Measurements from ENCODE around the gene DRD4.

DNA sequence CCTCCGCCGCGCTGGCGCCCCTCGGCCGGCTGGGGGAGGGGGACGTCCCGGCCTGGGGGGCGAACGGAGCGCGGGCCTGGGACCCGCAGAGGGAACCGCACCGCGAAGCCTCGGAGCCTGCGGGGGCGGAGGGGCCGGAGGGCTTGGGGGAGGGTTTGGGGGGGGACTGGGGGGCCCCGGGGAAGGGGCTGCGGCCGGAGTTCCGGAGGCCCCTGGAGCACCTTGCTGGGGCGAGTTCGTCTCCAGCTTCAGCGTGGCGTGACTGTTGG, 9.8 kb upstream of the DRD4 start:
- TF ChIP-seq, protein P1, sequence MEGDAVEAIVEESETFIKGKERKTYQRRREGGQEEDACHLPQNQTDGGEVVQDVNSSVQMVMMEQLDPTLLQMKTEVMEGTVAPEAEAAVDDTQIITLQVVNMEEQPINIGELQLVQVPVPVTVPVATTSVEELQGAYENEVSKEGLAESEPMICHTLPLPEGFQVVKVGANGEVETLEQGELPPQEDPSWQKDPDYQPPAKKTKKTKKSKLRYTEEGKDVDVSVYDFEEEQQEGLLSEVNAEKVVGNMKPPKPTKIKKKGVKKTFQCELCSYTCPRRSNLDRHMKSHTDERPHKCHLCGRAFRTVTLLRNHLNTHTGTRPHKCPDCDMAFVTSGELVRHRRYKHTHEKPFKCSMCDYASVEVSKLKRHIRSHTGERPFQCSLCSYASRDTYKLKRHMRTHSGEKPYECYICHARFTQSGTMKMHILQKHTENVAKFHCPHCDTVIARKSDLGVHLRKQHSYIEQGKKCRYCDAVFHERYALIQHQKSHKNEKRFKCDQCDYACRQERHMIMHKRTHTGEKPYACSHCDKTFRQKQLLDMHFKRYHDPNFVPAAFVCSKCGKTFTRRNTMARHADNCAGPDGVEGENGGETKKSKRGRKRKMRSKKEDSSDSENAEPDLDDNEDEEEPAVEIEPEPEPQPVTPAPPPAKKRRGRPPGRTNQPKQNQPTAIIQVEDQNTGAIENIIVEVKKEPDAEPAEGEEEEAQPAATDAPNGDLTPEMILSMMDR (IDR thresholded peaks at IDR 0.05; ENCODE audit: low read depth, low read length): no peak
- TF ChIP-seq POLR2A (IDR thresholded peaks at IDR 0.05; ENCODE audit: extremely low read depth, insufficient read length): no peak

Measured in NB4 (cell line).